ENCODE data around the gene FDX2. TPM values are rescaled to one million over a fixed set of nuclear protein-coding genes. Genes with fewer than 3 reads are reported as not detected.

The FDX2 gene
- total RNA-seq, 1 donor from 2014 or later: 7.4 TPM

DNA sequence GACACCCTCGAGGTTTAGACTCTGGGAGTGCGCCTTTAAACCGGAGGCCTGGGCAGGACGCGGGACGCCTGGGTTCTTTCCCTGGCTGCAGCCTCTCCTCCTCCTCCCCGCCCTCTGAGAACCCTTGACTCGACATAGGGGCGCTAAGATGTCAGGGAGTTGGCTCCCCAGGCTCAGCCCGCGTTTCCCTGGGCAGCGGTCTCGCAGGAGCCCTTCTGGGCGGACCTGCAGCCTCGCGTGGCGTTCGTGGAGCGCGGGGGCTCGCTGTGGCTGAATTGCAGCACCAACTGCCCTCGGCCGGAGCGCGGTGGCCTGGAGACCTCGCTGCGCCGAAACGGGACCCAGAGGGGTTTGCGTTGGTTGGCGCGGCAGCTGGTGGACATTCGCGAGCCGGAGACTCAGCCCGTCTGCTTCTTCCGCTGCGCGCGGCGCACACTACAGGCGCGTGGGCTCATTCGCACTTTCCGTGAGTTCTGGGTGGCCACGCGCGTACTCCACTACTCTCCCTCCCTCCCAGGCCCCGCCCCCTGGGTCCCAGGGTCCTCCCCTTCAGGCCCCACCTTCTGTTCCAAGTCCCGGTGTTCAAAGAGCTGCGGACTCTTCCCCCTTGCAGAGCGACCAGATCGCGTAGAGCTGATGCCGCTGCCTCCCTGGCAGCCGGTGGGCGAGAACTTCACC is 24.8 kb downstream of the FDX2 start:
- TF ChIP-seq, protein P1, sequence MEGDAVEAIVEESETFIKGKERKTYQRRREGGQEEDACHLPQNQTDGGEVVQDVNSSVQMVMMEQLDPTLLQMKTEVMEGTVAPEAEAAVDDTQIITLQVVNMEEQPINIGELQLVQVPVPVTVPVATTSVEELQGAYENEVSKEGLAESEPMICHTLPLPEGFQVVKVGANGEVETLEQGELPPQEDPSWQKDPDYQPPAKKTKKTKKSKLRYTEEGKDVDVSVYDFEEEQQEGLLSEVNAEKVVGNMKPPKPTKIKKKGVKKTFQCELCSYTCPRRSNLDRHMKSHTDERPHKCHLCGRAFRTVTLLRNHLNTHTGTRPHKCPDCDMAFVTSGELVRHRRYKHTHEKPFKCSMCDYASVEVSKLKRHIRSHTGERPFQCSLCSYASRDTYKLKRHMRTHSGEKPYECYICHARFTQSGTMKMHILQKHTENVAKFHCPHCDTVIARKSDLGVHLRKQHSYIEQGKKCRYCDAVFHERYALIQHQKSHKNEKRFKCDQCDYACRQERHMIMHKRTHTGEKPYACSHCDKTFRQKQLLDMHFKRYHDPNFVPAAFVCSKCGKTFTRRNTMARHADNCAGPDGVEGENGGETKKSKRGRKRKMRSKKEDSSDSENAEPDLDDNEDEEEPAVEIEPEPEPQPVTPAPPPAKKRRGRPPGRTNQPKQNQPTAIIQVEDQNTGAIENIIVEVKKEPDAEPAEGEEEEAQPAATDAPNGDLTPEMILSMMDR (IDR thresholded peaks at IDR 0.05): no peak
- TF ChIP-seq EZH2phosphoT487 (IDR thresholded peaks at IDR 0.05): peak; percentile 88
- peak; percentile 82 for TF ChIP-seq EZH2 (IDR thresholded peaks at IDR 0.05)
- no peaks in the 10 kb centered on the region for H3K36me3 Mint-ChIP-seq
- Histone ChIP-seq H3K36me3 (no peaks in the 10 kb centered on the region), H2AFZ (replicated peaks) (peak overlapping the region; percentile 68), H3K4me2 (peak overlapping the region; percentile 75), H4K20me1 (ENCODE audit: low read depth) (peaks cover 69% of the 10 kb centered on the region), H3F3A (ENCODE audit: low read depth) (peaks cover 76% of the 10 kb centered on the region), H3K9me3 (ENCODE audit: low read depth) (no peaks in the 10 kb centered on the region), H3K27me3 (peaks cover 100% of the 10 kb centered on the region), H3K79me2 (ENCODE audit: low read depth) (no peaks in the 10 kb centered on the region), H3K27ac (no peak overlapping the region), H3K4me1 (peaks cover 14% of the 10 kb centered on the region), H3K9ac (no peak overlapping the region), H3K4me3 (peak overlapping the region; percentile 39)
- DNase-seq (ENCODE audit: low spot score): peak; percentile 65
- no peak overlapping the region for H3K27ac Mint-ChIP-seq
- H3K4me1 Mint-ChIP-seq: peaks cover 30% of the 10 kb centered on the region
- peaks cover 90% of the 10 kb centered on the region for H3K27me3 Mint-ChIP-seq (ENCODE audit: insufficient read depth, low read depth)
- H3K9me3 Mint-ChIP-seq: peaks cover 3% of the 10 kb centered on the region
- peak overlapping the region; percentile 83 for H3K4me3 Mint-ChIP-seq

DNA sequence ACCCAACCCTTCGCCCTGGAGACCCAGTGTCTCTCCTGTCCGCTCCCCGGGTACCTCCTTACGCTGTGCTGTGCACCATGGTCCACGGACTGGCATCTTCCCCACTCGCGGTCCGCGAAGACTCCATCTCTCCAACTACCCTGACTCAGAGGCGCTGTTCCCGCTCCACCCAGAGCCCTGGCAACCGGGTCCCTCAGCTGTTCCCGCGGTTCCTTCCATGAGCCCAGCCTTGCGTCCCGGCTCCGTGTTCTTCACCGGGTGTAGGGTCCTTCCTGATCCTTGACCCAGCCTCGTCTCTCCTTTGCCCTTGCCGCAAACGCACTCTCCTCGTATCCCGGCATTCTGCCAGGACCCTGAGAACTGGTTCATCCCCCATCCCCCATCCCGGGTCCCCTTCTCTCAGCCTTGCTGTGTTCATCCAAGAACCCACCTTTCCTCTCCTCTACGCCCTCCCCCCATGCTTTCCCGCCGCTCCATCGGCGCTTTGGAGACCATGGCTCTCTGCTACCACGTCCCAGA is 25.4 kb downstream of the FDX2 start:
- Mint-ChIP-seq H3K27ac (no peak overlapping the region), H3K9me3 (peaks cover 3% of the 10 kb centered on the region), H3K4me3 (peak overlapping the region; percentile 83), H3K36me3 (no peaks in the 10 kb centered on the region), H3K27me3 (ENCODE audit: insufficient read depth, low read depth) (peaks cover 90% of the 10 kb centered on the region), H3K4me1 (peaks cover 24% of the 10 kb centered on the region)
- Histone ChIP-seq H3K27ac (no peak overlapping the region), H3K4me2 (peak overlapping the region; percentile 75), H3K27me3 (peaks cover 100% of the 10 kb centered on the region), H4K20me1 (ENCODE audit: low read depth) (peaks cover 63% of the 10 kb centered on the region), H3K4me3 (peak overlapping the region; percentile 39), H3K9ac (no peak overlapping the region), H3F3A (ENCODE audit: low read depth) (peaks cover 73% of the 10 kb centered on the region), H3K36me3 (no peaks in the 10 kb centered on the region), H2AFZ (replicated peaks) (no peak overlapping the region), H3K79me2 (ENCODE audit: low read depth) (no peaks in the 10 kb centered on the region), H3K4me1 (peaks cover 14% of the 10 kb centered on the region), H3K9me3 (ENCODE audit: low read depth) (no peaks in the 10 kb centered on the region)
- peak; percentile 40 for DNase-seq (ENCODE audit: low spot score)
- TF ChIP-seq EZH2 (IDR thresholded peaks at IDR 0.05) (peak; percentile 76), EZH2phosphoT487 (IDR thresholded peaks at IDR 0.05) (peak; percentile 16)
- TF ChIP-seq, protein P1 (IDR thresholded peaks at IDR 0.05): no peak

DNA sequence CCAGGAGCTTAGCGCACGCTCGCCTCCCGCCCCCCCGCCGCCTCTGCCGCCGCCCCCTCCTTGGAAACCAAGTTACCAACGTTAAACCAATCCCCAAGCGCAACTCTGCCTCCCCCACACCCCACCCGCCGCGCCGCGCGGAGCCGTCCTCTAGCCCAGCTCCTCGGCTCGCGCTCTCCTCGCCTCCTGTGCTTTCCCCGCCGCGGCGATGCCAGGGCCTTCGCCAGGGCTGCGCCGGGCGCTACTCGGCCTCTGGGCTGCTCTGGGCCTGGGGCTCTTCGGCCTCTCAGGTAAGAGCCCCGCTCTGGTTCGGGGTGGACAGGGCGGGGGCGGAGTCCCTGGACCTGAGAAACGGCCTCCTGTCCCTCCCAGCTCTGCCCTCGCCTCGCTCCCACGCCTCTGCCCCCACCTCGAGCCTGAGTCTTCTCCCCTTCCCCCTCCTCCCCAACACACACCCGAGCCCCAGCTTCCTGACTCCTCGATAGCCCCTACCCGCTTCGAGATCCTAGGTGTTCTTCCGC is 25.9 kb downstream of the FDX2 start, which contains the start of gene ICAM5:
ICAM5 (plus strand) TSS at position 117 of the 521 bp plus-strand sequence; CDS start at position 209, 92 bp downstream.
- Histone ChIP-seq H3K4me3 (peak within 1 kb of the TSS; percentile 39), H3K79me2 (ENCODE audit: low read depth) (no peaks in the 10 kb centered on the region), H3K36me3 (no peaks in the 10 kb centered on the region), H3K4me2 (peak within 1 kb of the TSS; percentile 75), H3K27me3 (peaks cover 100% of the 10 kb centered on the region), H4K20me1 (ENCODE audit: low read depth) (peaks cover 58% of the 10 kb centered on the region), H3K4me1 (peaks cover 14% of the 10 kb centered on the region), H3K9ac (no peak within 1 kb of the TSS), H2AFZ (replicated peaks) (no peak within 1 kb of the TSS), H3K9me3 (ENCODE audit: low read depth) (no peaks in the 10 kb centered on the region), H3F3A (ENCODE audit: low read depth) (peaks cover 69% of the 10 kb centered on the region), H3K27ac (no peak within 1 kb of the TSS)
- no peak for DNase-seq (ENCODE audit: low spot score)
- peak within 1 kb of the TSS; percentile 83 for H3K4me3 Mint-ChIP-seq
- H3K9me3 Mint-ChIP-seq: peaks cover 3% of the 10 kb centered on the region
- TF ChIP-seq, protein P1 (IDR thresholded peaks at IDR 0.05): no peak
- no peak for TF ChIP-seq EZH2 (IDR thresholded peaks at IDR 0.05)
- TF ChIP-seq EZH2phosphoT487 (IDR thresholded peaks at IDR 0.05): no peak
- H3K27me3 Mint-ChIP-seq (ENCODE audit: insufficient read depth, low read depth): peaks cover 90% of the 10 kb centered on the region
- no peaks in the 10 kb centered on the region for H3K36me3 Mint-ChIP-seq
- peaks cover 24% of the 10 kb centered on the region for H3K4me1 Mint-ChIP-seq
- H3K27ac Mint-ChIP-seq: no peak within 1 kb of the TSS
